Measurements from ENCODE around the gene EMC1.

Gene EMC1

GRCh38 chr1:19205845-19206244 lies 45.5 kb downstream of the EMC1 start:
- TF ChIP-seq REST (IDR thresholded peaks at IDR 0.05; ENCODE audit: insufficient replicate concordance, low read depth) (no peak), POLR2AphosphoS5 (IDR thresholded peaks at IDR 0.05; ENCODE audit: low read depth) (no peak), GABPA (IDR thresholded peaks at IDR 0.05; ENCODE audit: low read depth) (no peak), SPI1 (IDR thresholded peaks at IDR 0.05; ENCODE audit: borderline replicate concordance, low read depth) (no peak)
- TF ChIP-seq, protein P1, sequence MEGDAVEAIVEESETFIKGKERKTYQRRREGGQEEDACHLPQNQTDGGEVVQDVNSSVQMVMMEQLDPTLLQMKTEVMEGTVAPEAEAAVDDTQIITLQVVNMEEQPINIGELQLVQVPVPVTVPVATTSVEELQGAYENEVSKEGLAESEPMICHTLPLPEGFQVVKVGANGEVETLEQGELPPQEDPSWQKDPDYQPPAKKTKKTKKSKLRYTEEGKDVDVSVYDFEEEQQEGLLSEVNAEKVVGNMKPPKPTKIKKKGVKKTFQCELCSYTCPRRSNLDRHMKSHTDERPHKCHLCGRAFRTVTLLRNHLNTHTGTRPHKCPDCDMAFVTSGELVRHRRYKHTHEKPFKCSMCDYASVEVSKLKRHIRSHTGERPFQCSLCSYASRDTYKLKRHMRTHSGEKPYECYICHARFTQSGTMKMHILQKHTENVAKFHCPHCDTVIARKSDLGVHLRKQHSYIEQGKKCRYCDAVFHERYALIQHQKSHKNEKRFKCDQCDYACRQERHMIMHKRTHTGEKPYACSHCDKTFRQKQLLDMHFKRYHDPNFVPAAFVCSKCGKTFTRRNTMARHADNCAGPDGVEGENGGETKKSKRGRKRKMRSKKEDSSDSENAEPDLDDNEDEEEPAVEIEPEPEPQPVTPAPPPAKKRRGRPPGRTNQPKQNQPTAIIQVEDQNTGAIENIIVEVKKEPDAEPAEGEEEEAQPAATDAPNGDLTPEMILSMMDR (IDR thresholded peaks at IDR 0.05; ENCODE audit: insufficient read depth, low read length), result no peak
- Histone ChIP-seq H3K27me3 (ENCODE audit: insufficient read depth, poor library complexity, severe bottlenecking) (no peaks in the 10 kb centered on the region), H3K4me3 (replicated peaks; ENCODE audit: insufficient read depth, low read length) (no peak overlapping the region), H3K27ac (replicated peaks) (no peak overlapping the region)
- DNase-seq (ENCODE audit: low read depth in 1 of 2, low spot score in 1 of 2), result no peak

GRCh38 chr1:19205403-19205802 lies 45.9 kb downstream of the EMC1 start:
- no peak overlapping the region for H3K4me3 ChIP-seq (replicated peaks; ENCODE audit: insufficient read depth, low read length)
- no peaks in the 10 kb centered on the region for H3K27me3 ChIP-seq (ENCODE audit: insufficient read depth, poor library complexity, severe bottlenecking)
- TF ChIP-seq GABPA (IDR thresholded peaks at IDR 0.05; ENCODE audit: low read depth) (no peak), SPI1 (IDR thresholded peaks at IDR 0.05; ENCODE audit: borderline replicate concordance, low read depth) (no peak), POLR2AphosphoS5 (IDR thresholded peaks at IDR 0.05; ENCODE audit: low read depth) (no peak), REST (IDR thresholded peaks at IDR 0.05; ENCODE audit: insufficient replicate concordance, low read depth) (no peak)
- TF ChIP-seq, protein P1 (IDR thresholded peaks at IDR 0.05; ENCODE audit: insufficient read depth, low read length), result no peak
- H3K27ac ChIP-seq (replicated peaks), result no peak overlapping the region
- DNase-seq (ENCODE audit: low read depth in 1 of 2, low spot score in 1 of 2), result no peak

DNA sequence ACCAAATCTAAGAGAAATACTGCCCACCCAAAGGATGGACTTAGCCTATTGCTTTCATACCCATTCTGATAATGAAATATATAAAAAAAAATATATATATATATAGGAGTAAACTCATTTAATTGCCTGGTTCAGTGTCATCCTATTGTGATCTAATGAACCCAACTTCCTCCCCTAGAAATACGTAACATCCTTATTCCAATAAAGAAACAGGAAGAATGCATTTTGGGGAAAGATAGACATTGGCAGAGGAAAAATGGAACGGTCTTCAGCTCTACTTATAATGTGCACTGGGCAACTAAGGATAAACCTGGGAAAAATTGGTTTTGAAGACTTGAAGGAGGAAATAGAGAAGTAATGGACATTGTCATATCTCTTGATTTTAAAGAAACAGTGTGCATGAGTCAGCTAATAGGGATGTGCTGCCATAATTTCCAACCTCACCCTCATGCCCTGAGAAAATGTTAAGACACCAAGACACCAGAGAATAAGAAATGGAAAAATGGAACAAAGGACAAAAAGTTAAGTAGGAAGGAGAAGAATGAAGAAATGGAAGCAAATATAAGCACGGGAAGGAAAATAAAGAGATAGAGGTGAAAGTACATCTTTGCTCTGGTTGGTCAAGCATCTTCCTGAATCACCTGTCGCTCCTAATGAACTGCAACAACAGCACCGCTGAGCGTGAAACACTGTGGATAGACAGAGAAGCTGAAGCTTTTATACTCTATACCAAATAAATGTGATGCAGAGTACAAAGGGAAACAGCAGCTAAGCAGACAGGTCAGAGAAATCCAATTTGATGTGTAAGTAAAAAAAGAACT lies 46.7 kb downstream of the EMC1 start:
- H3K4me3 ChIP-seq (replicated peaks; ENCODE audit: insufficient read depth, low read length), result no peak overlapping the region
- H3K27ac ChIP-seq (replicated peaks), result no peak overlapping the region
- H3K27me3 ChIP-seq (ENCODE audit: insufficient read depth, poor library complexity, severe bottlenecking), result no peaks in the 10 kb centered on the region
- DNase-seq (ENCODE audit: low read depth in 1 of 2, low spot score in 1 of 2), result no peak
- TF ChIP-seq POLR2AphosphoS5 (IDR thresholded peaks at IDR 0.05; ENCODE audit: low read depth) (no peak), SPI1 (IDR thresholded peaks at IDR 0.05; ENCODE audit: borderline replicate concordance, low read depth) (no peak), REST (IDR thresholded peaks at IDR 0.05; ENCODE audit: insufficient replicate concordance, low read depth) (no peak), GABPA (IDR thresholded peaks at IDR 0.05; ENCODE audit: low read depth) (no peak)
- TF ChIP-seq, protein P1 (IDR thresholded peaks at IDR 0.05; ENCODE audit: insufficient read depth, low read length), result no peak

Measured in HL-60 (cell line).